SIG-M5 treated with dmso at 0.1 percent for 504 hours (cell line): ENCODE measurements around the gene SEMA3G.

ENCODE experiments used
- DNase-seq: peaks from one replicate; lab custom pipeline; 2025; ENCODE audit not compliant: unreplicated experiment; lab: John Stamatoyannopoulos, UW

Gene SEMA3G

GRCh38 chr3:52444860-52445793 lies at the start of gene SEMA3G:
SEMA3G (minus strand) TSS chr3:52445103; CDS start chr3:52445027, 76 bp downstream.
- DNase-seq, result peak; percentile 79

- DNase-seq, result no peak
Observed at GRCh38 chr3:52494445-52494844, 49.5 kb upstream of the SEMA3G start.

GRCh38 chr3:52493232-52494017 lies 48.5 kb upstream of the SEMA3G start:
- DNase-seq, result no peak

- no peak for DNase-seq
Observed at GRCh38 chr3:52492059-52492458, 47.2 kb upstream of the SEMA3G start.

- no peak for DNase-seq
Observed at GRCh38 chr3:52490939-52491526, 46.1 kb upstream of the SEMA3G start.

GRCh38 chr3:52490035-52490938 lies 45.4 kb upstream of the SEMA3G start:
- DNase-seq, result no peak

GRCh38 chr3:52489453-52489852 lies 44.5 kb upstream of the SEMA3G start:
- no peak for DNase-seq

GRCh38 chr3:52488746-52489145 lies 43.8 kb upstream of the SEMA3G start:
- DNase-seq, result no peak

- DNase-seq, result no peak
Observed at GRCh38 chr3:52487788-52488691, 43.1 kb upstream of the SEMA3G start.

GRCh38 chr3:52487050-52487787 lies 42.3 kb upstream of the SEMA3G start:
- DNase-seq, result no peak

GRCh38 chr3:52484680-52485461 lies 40.0 kb upstream of the SEMA3G start:
- DNase-seq, result no peak

GRCh38 chr3:52483577-52484381 lies 38.9 kb upstream of the SEMA3G start:
- DNase-seq, result no peak

- no peak for DNase-seq
Observed at GRCh38 chr3:52483081-52483480, 38.2 kb upstream of the SEMA3G start.

GRCh38 chr3:52481819-52482521 lies 37.1 kb upstream of the SEMA3G start:
- no peak for DNase-seq

GRCh38 chr3:52480768-52481715 lies 36.1 kb upstream of the SEMA3G start:
- DNase-seq, result no peak
